ENCODE data around the gene SH3TC2.

GRCh38 chr5:149082271-149082670, 19.4 kb upstream of the SH3TC2 start:
- TF ChIP-seq TAF1 (IDR thresholded peaks at IDR 0.05; ENCODE audit: borderline replicate concordance, low read depth, low read length) (no peak), MEF2A (IDR thresholded peaks at IDR 0.05; ENCODE audit: borderline replicate concordance, low read depth) (no peak)

Measured in SK-N-SH (cell line).